IPS-18c (cell line): Measurements from ENCODE around the gene BCR.

Experiments used
- H3K4me3 ChIP-seq: 2 replicates; pipeline ENCODE4 v1.7.0; 2013; ENCODE audit warnings: low read depth, mild to moderate bottlenecking, low read length, moderate library complexity; ENCODE audit not compliant: insufficient read depth
- H3K9me3 ChIP-seq: one replicate; pipeline ENCODE4 v1.6.1; 2013; ENCODE audit warnings: mild to moderate bottlenecking, low read length, moderate library complexity; ENCODE audit not compliant: control insufficient read depth, insufficient read depth

The BCR gene

GRCh38 chr22:23163665-23164064, 16.6 kb upstream of the BCR start:
- Histone ChIP-seq H3K4me3 (no peak overlapping the region), H3K9me3 (peaks cover 6% of the 10 kb centered on the region)

GRCh38 chr22:23164091-23164490, 16.2 kb upstream of the BCR start:
- no peak overlapping the region for H3K4me3 ChIP-seq
- H3K9me3 ChIP-seq: peaks cover 6% of the 10 kb centered on the region

GRCh38 chr22:23166042-23166831, 14.1 kb upstream of the BCR start:
- Histone ChIP-seq H3K9me3 (peaks cover 6% of the 10 kb centered on the region), H3K4me3 (no peak overlapping the region; the same call in 1 of the 2 replicates)

GRCh38 chr22:23166841-23167616, 13.3 kb upstream of the BCR start:
- no peak overlapping the region; the same call in 1 of the 2 replicates for H3K4me3 ChIP-seq
- peaks cover 6% of the 10 kb centered on the region for H3K9me3 ChIP-seq

- Histone ChIP-seq H3K9me3 (peaks cover 6% of the 10 kb centered on the region), H3K4me3 (no peak overlapping the region)
These were observed 11.8 kb upstream of the BCR start for GRCh38 chr22:23168391-23169042.

- Histone ChIP-seq H3K4me3 (no peak overlapping the region), H3K9me3 (peaks cover 6% of the 10 kb centered on the region)
These were observed 11.3 kb upstream of the BCR start for GRCh38 chr22:23169043-23169406.

- peaks cover 7% of the 10 kb centered on the region for H3K9me3 ChIP-seq
- no peak overlapping the region for H3K4me3 ChIP-seq
These were observed 4.3 kb upstream of the BCR start for GRCh38 chr22:23175817-23176644.

GRCh38 chr22:23176645-23177027, 3.7 kb upstream of the BCR start:
- Histone ChIP-seq H3K9me3 (peaks cover 7% of the 10 kb centered on the region), H3K4me3 (no peak overlapping the region)

- peaks cover 7% of the 10 kb centered on the region for H3K9me3 ChIP-seq
- no peak overlapping the region for H3K4me3 ChIP-seq
These were observed 3.1 kb upstream of the BCR start for GRCh38 chr22:23177197-23177596.

- Histone ChIP-seq H3K9me3 (peaks cover 7% of the 10 kb centered on the region), H3K4me3 (no peak overlapping the region)
These were observed 1.6 kb upstream of the BCR start for GRCh38 chr22:23178512-23179254.

GRCh38 chr22:23179381-23180299, 669 bp upstream of the BCR start:
- Histone ChIP-seq H3K4me3 (peak overlapping the region; percentile 20; the same call in 1 of the 2 replicates), H3K9me3 (peaks cover 7% of the 10 kb centered on the region)

GRCh38 chr22:23180893-23181720, 798 bp downstream of the BCR start:
- H3K9me3 ChIP-seq: no peaks in the 10 kb centered on the region
- peak overlapping the region; percentile 69 for H3K4me3 ChIP-seq

- Histone ChIP-seq H3K9me3 (no peaks in the 10 kb centered on the region), H3K4me3 (peak overlapping the region; percentile 69)
These were observed 1.5 kb downstream of the BCR start for GRCh38 chr22:23181721-23182308.

- H3K9me3 ChIP-seq: no peaks in the 10 kb centered on the region
- H3K4me3 ChIP-seq: peak overlapping the region; percentile 69
These were observed 2.2 kb downstream of the BCR start for GRCh38 chr22:23182309-23183060.
